Liver (tissue), 3 donors: ENCODE data around the gene SLAIN2.

Experiments used
- CTCF ChIP-seq: fragments of 150-350 bp; IDR thresholded peaks from 2 replicates; pipeline ENCODE4 v1.5.1; 2017; ENCODE audit warnings: improper control_type of control experiment, low read depth, low read length; ENCODE audit not compliant: missing input control
- FOXA1 ChIP-seq: IDR thresholded peaks from 2 replicates; pipeline ENCODE4 v1.6.1; 2016; ENCODE audit warnings: antibody characterized with exemption
- GABPA ChIP-seq, 2 donors: IDR thresholded peaks in 1 of 2; conservative IDR thresholded peaks in 1 of 2; 2 replicates each; pipeline ENCODE4 v1.6.1; 2016; ENCODE audit warnings: antibody characterized with exemption in 2 of 2, mild to moderate bottlenecking in 1 of 2, moderate library complexity in 1 of 2
- HNF4G ChIP-seq: IDR thresholded peaks from 2 replicates; pipeline ENCODE4 v1.6.1; 2016; ENCODE audit warnings: antibody characterized with exemption
- JUND ChIP-seq, 2 donors: IDR thresholded peaks; 2 replicates each; pipeline ENCODE4 v1.6.1; 2016; ENCODE audit warnings: antibody characterized with exemption in 2 of 2
- MAX ChIP-seq: IDR thresholded peaks from 2 replicates; pipeline ENCODE4 v1.6.1; 2016; ENCODE audit warnings: antibody characterized with exemption
- NR2F2 ChIP-seq: IDR thresholded peaks from 2 replicates; pipeline ENCODE4 v1.6.1; 2016; ENCODE audit warnings: antibody characterized with exemption
- RAD21 ChIP-seq, 2 donors: IDR thresholded peaks; 2 replicates each; pipeline ENCODE4 v1.6.1; 2016; ENCODE audit warnings: antibody characterized with exemption in 2 of 2, mild to moderate bottlenecking in 2 of 2
- SP1 ChIP-seq: IDR thresholded peaks from 2 replicates; pipeline ENCODE4 v1.6.1; 2018; ENCODE audit warnings: antibody characterized with exemption, mild to moderate bottlenecking
- TAF1 ChIP-seq: conservative IDR thresholded peaks from 2 replicates; pipeline ENCODE4 v1.6.1; 2016; ENCODE audit warnings: antibody characterized with exemption, mild to moderate bottlenecking
- YY1 ChIP-seq: IDR thresholded peaks from 2 replicates; pipeline ENCODE4 v1.6.1; 2016; ENCODE audit warnings: antibody characterized with exemption, mild to moderate bottlenecking
- ZBTB33 ChIP-seq: IDR thresholded peaks from 2 replicates; pipeline ENCODE4 v1.6.1; 2016; ENCODE audit warnings: antibody characterized with exemption
- donor health status: healthy.
- donor health status: healthy.

- TF ChIP-seq CTCF = no peak
- no peak for TF ChIP-seq TAF1
- no peak for TF ChIP-seq NR2F2
- TF ChIP-seq MAX = no peak
- TF ChIP-seq GABPA (IDR thresholded peaks at IDR 0.05 in 1 of 2, conservative IDR thresholded peaks at IDR 0.05 in 1 of 2) = no peak
- TF ChIP-seq SP1 = no peak
- TF ChIP-seq RAD21 (IDR thresholded peaks at IDR 0.05) = no peak
- no peak for TF ChIP-seq JUND (IDR thresholded peaks at IDR 0.05)
- TF ChIP-seq YY1 = no peak
- TF ChIP-seq ZBTB33 = no peak
- no peak for TF ChIP-seq FOXA1
- no peak for TF ChIP-seq HNF4G
These were observed 29.4 kb upstream of the SLAIN2 start for GRCh38 chr4:48311896-48312295.
